NCI-H510A (cell line): ENCODE measurements around the gene TMTC2.
"Not testable (repeated sequence)": the region's sequence is repeated elsewhere in the genome, so short reads cannot be mapped to it uniquely, and the experiment has no call there.

Experiments used
- DNase-seq: peaks from one replicate; lab custom pipeline; 2025; lab: John Stamatoyannopoulos, UW

TMTC2 gene

GRCh38 chr12:82728710-82729109 lies 42.0 kb downstream of the TMTC2 start:
- DNase-seq = no peak

GRCh38 chr12:82730953-82731459 lies 44.3 kb downstream of the TMTC2 start:
- no peak for DNase-seq

- no peak for DNase-seq
These were observed 53.7 kb downstream of the TMTC2 start for GRCh38 chr12:82740129-82741000.

- no peak for DNase-seq
These were observed 58.5 kb downstream of the TMTC2 start for GRCh38 chr12:82745063-82745674.

DNA sequence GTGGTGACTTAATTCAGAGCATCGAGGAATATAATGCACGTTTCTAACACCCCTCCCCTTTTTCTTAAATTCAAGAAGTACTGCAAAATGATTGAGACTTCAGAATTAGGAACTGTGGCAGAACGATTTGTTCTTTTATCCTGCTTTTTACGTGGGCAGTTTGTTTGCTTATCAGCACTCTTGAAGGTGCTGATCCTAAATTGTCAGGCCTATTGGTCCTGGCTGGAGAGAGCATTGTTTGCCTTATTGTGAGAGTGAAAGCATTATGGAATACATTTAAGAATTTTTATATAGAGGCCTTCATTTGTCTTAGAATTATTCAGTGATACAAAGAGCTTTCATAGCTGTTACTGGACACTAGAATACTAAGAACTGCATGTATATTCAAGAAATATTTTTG lies 59.1 kb downstream of the TMTC2 start:
- no peak for DNase-seq

GRCh38 chr12:82746668-82747067 lies 60.0 kb downstream of the TMTC2 start:
- DNase-seq = no peak

DNA sequence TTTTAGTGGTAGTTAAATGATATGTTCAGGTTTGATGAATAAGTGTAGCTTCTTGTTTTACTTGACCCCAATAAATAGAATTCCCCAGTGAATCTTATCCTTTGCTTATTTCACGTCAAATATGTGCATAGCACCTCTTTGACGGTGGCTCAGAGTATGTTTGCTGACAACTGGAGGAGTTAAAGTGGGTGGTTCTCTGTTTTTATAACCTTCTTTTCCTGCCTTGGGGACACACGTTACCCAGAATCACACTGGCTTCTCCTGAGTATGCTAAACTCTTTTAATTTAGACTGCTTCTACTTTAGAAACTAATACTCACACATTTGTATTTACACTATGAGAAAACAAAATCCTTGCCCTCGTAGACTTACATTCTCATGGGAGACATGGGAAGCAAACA lies 62.3 kb downstream of the TMTC2 start:
- DNase-seq = no peak

DNA sequence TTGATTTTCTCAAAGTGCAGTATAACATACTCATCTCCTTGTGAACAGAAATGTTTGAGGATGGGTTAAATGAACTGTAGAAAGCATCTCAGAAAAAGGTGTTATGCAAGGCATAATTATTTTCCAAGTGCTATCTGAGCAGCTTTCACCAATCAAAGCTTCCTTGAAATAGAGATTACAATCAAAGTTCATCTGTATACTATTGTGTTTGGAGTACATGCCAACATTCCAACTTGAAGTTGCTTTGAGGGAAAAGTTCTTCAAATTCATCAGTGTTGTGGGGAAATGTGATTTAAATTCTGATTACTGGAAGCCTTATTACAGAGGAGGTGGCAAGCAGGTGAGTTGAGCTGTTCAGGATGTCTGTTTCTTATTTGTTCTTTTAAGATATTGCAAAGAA lies 68.2 kb downstream of the TMTC2 start:
- DNase-seq = no peak

- no peak for DNase-seq
These were observed 69.6 kb downstream of the TMTC2 start for GRCh38 chr12:82756303-82756702.

DNA sequence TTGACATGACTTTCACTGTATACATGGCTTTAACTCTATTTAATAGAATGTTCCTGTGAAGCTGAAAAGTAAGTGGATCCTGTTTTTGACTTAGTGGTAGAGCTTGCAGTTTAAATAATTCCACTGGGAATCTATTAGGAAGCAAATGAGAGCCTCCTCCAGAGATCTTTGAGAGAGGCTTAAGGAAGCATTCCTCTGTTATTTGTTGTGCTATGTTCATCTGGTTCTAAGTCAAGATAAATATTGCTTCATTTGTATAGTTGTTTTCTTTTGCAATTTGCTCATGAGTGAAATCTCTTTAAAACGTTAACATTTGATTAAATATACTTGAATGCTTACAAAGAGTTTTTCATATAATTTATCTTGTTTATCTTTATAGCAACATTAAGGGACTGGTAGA lies 70.4 kb downstream of the TMTC2 start:
- no peak for DNase-seq

DNA sequence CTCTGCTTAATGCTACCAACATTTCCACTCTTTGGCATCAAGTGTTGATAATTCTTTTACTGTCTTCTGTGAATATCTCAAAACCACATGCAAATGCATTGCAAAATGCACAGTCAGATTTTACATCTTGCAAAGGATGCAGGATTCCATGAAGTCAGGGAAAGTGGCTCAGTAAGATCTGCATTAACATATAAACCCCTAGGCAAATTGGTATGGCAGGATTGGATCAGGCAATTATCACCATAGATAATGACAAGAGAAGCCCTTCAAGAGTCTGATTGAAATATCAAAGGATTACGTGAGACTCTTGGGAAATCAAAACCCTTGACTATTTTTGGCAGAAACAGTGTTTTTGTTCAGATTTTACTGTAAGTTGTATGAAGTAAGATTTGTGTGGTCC lies 71.0 kb downstream of the TMTC2 start:
- DNase-seq = no peak

DNA sequence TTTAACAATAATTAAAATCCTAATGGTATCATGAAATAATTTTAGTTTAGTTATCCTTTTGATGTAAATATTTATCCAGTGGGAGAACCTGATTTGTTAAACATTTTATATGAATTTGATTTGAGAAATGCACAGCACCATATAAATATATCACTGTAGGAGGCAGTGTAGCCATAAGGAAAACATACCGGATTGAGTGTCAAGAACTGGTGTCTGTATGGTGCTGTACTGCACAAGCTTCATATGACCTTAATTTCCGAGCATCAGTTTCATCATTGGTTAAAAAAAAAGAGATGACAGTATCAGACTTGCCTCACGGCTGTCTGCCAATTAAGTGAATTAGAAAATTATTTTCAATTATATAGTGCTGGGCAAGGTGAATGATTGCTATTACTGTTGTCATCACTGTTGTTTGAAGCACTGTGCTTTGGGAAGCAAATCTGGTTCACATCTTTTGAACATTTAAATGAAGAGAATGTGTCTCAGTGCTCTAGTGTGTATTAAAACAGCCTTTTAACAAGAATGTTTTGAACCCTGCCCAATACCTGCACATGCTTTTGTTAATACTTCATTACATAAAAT lies 72.1 kb downstream of the TMTC2 start:
- no peak for DNase-seq

- no peak for DNase-seq
These were observed 73.7 kb downstream of the TMTC2 start for GRCh38 chr12:82760423-82760822.

DNA sequence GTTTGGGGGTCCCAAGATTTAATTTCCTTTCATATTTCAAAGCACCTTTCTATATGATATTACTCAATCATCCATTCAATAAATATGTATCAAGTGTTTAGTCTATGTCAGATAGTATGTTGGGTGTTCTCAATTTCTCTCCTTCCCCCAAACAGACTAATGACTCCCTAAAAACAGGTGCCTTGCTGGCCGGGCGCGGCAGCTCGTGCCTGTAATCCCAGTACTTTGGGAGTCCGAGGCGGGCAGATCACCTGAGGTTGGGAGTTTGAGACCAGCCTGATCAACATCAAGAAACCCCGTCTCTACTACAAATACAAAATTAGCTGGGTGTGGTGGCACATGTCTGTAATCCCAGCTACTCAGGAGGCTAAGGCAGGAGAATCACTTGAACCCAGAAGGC lies 78.5 kb downstream of the TMTC2 start:
- DNase-seq = not testable (repeated sequence)

DNA sequence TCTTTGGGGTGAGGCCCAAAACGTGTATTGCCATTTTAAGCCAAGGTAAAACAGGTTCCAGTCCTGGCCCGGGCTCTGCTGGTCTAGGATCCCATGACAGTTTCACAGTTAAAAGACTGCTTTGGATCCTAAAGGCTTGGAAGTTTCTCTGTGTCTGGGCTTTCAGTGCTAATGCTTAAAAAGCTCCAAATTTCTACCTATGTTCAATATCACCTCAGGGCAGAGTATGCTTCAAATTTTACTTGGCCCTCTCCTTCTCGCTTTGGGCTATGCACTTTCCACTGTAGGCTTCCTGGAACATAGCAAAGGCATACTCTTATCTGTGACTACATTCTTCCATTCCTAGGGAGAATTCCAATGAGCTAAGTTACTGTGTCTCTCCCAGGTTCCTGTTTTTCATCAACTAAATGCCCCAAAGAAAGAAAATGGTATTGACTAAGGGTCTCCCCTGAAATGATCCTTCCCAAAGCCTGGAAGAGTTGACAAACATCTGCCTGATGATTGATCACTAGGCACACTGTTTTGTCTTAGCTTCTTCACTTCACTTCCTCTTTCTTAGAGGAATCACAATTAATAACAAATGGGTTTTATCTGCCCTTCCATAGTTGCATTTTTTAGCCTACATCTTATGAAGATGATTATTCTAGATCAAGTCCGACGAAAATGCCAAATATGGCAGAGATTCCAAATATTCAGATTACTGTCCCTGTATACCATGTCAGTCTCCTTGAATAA lies 79.4 kb downstream of the TMTC2 start:
- DNase-seq = no peak

DNA sequence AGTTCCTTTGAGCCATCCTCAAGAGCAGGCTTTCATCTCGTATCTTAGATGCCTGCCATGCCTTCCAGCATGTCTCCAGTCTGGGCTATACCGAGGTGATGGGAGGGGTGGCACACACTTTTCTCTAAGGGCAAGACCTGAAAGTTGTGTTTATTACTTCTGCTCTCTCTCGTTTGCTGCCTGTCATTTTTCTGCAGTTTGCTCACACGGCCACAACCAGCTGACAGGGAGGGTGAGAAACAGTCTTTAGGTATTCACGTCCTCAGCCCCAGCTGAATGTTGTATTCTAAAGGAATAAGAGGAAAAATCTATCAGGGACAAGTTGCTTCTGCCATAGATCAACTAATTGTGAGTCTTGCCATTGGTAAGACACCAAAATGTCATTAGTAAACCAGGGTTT lies 88.0 kb downstream of the TMTC2 start:
- no peak for DNase-seq

DNA sequence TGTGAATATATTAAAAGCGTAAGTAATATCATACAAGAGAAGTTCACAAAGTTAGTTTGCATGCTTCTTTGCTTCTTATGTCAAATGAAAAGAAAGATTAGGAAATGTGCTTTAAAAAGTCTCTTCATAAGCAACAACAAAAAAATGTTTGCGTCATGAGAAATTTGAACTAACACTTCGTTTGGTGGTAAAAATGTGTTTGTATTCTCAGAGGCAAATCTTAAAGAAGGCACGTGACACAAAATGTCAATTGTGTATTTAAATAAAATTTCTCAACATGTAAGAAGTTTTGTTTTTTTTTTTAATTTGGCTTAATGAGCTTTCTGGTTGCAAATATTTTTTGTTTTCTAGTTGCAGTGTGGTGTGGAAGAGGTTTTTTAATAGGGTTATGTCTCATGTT lies 93.8 kb downstream of the TMTC2 start:
- no peak for DNase-seq

- DNase-seq = no peak
These were observed 94.7 kb downstream of the TMTC2 start for GRCh38 chr12:82781309-82781997.

DNA sequence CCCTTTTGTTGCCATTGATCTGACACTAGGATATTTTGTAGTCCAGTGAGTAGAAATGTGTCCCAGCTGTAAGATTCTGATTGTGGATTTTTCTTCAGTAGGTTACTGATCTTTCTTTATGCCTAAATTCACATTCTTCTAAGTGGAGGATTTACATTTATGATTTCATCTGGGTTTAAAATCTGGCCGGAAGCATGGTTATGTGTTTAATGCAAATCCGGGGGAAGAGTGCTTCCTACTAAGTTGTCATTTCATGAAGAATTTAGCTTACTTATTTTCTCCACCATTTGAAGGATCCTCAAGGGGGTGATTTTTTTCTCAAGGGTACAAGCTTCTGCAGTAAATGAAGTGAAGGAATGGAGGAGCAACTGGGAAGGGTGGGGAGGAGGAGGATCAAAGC lies 96.7 kb downstream of the TMTC2 start:
- no peak for DNase-seq

- DNase-seq = no peak
These were observed 100.3 kb downstream of the TMTC2 start for GRCh38 chr12:82787016-82787415.

GRCh38 chr12:82788594-82788993 lies 101.9 kb downstream of the TMTC2 start:
- DNase-seq = no peak

- DNase-seq = no peak
These were observed 103.0 kb downstream of the TMTC2 start for GRCh38 chr12:82789674-82790073.
